IMR-90 (cell line): ENCODE measurements around the gene DUS1L. TPM values are rescaled to one million over a fixed set of nuclear protein-coding genes. Genes with fewer than 3 reads are reported as not detected.

Experiments used
- ATAC-seq: fragments of 200-7000 bp; cut with Tn5 transposase; 2 replicates; pipeline ENCODE4 v1.9.1; 2020; ENCODE audit warnings: low read depth, mild to moderate bottlenecking, moderate library complexity
- Bru-seq: library from RNA; stranded (reverse); fragments of 400-500 nt; gene quantifications from one replicate; lab custom pipeline; 2021; lab: Mats Ljungman, UMichigan
- BruChase-seq, 2 experiments: library from RNA; stranded (reverse); fragments of 400-500 nt; gene quantifications; one replicate each; lab custom pipeline; 2021; lab: Mats Ljungman, UMichigan
- BruUV-seq: library from RNA; stranded (reverse); fragments of 400-500 nt; replicated peaks from 2 replicates; lab custom pipeline; 2021; lab: Mats Ljungman, UMichigan
- CTCF ChIA-PET: fragments of 300-600 bp; formaldehyde crosslinking; extraction: SDS; loops from one replicate; lab custom pipeline; 2021; ENCODE audit warnings: antibody characterized with exemption; lab: Yijun Ruan, JAX
- POLR2A ChIA-PET: fragments of 300-600 bp; sonication (Branson Sonifier 250); formaldehyde crosslinking; loops from one replicate; lab custom pipeline; 2022; ENCODE audit warnings: antibody characterized with exemption; ENCODE audit not compliant: unreplicated experiment; lab: Charles Lee
- DNase-seq: peaks from one replicate; pipeline ENCODE4 v3.0.0; 2013
- H2AFZ ChIP-seq: replicated peaks from 2 replicates; pipeline ENCODE3; 2013; ENCODE audit warnings: low read length, mild to moderate bottlenecking; ENCODE audit not compliant: poor library complexity
- H2AK5ac ChIP-seq: 2 replicates; pipeline ENCODE4 v1.6.1; 2013; ENCODE audit warnings: low read depth, low read length, inconsistent platforms
- H2AK9ac ChIP-seq: replicated peaks from 2 replicates; pipeline ENCODE3; 2013; ENCODE audit warnings: mild to moderate bottlenecking, low read depth, low read length, moderate library complexity; ENCODE audit not compliant: poor library complexity
- H2BK120ac ChIP-seq: 2 replicates; pipeline ENCODE4 v1.6.1; 2013; ENCODE audit warnings: low read depth, low read length, inconsistent platforms
- H2BK15ac ChIP-seq: 3 replicates; pipeline ENCODE4 v1.6.1; 2013; ENCODE audit warnings: low read depth, low read length, inconsistent platforms
- H2BK20ac ChIP-seq: 2 replicates; pipeline ENCODE4 v1.6.1; 2013; ENCODE audit warnings: low read depth, mild to moderate bottlenecking, inconsistent platforms, low read length, moderate library complexity
- H2BK5ac ChIP-seq: 2 replicates; pipeline ENCODE4 v1.6.1; 2013; ENCODE audit warnings: mild to moderate bottlenecking, low read depth, low read length, inconsistent platforms; ENCODE audit not compliant: poor library complexity, severe bottlenecking
- H3K14ac ChIP-seq: replicated peaks from 2 replicates; pipeline ENCODE4 v1.6.1; 2013; ENCODE audit warnings: low read depth, low read length, inconsistent platforms
- H3K18ac ChIP-seq: 2 replicates; pipeline ENCODE4 v1.6.1; 2013; ENCODE audit warnings: low read depth, low read length, control low read depth
- H3K23ac ChIP-seq: 2 replicates; pipeline ENCODE4 v1.6.1; 2013; ENCODE audit warnings: low read depth, low read length, inconsistent platforms
- H3K27ac ChIP-seq: 2 replicates; pipeline ENCODE4 v1.5.1; 2013; ENCODE audit warnings: mild to moderate bottlenecking, control low read depth, low read length; ENCODE audit not compliant: insufficient read depth
- H3K27me3 ChIP-seq: 2 replicates; pipeline ENCODE4 v1.6.1; 2013; ENCODE audit warnings: low read length; ENCODE audit not compliant: control insufficient read depth, insufficient read depth
- H3K36me3 ChIP-seq: 2 replicates; pipeline ENCODE4 v1.6.1; 2013; ENCODE audit warnings: low read length, mixed read lengths; ENCODE audit not compliant: control insufficient read depth, insufficient read depth
- H3K4ac ChIP-seq: 2 replicates; pipeline ENCODE4 v1.6.1; 2013; ENCODE audit warnings: low read depth, low read length, inconsistent platforms
- H3K4me1 ChIP-seq: 2 replicates; pipeline ENCODE4 v1.6.1; 2013; ENCODE audit warnings: low read length, mixed read lengths; ENCODE audit not compliant: control insufficient read depth, insufficient read depth
- H3K4me2 ChIP-seq: 2 replicates; pipeline ENCODE4 v1.6.1; 2013; ENCODE audit warnings: low read depth, mild to moderate bottlenecking, control low read depth, low read length, moderate library complexity
- H3K4me3 ChIP-seq: 2 replicates; pipeline ENCODE4 v1.5.1; 2013; ENCODE audit warnings: low read depth, mild to moderate bottlenecking, control low read depth, low read length, moderate library complexity; ENCODE audit not compliant: insufficient read depth
- H3K56ac ChIP-seq: 2 replicates; pipeline ENCODE4 v1.6.1; 2013; ENCODE audit warnings: low read length, inconsistent platforms; ENCODE audit not compliant: insufficient read depth; ENCODE audit errors: extremely low read depth
- H3K79me1 ChIP-seq, 2 experiments: 2 replicates each; pipeline ENCODE4 v1.6.1; 2013; ENCODE audit warnings: low read length in 2 of 2, inconsistent platforms in 1 of 2, low read depth in 1 of 2
- H3K9ac ChIP-seq: 2 replicates; pipeline ENCODE4 v1.6.1; 2013; ENCODE audit warnings: low read depth, low read length, control low read depth
- H3K9me1 ChIP-seq: 2 replicates; pipeline ENCODE4 v1.6.1; 2013; ENCODE audit warnings: low read length, inconsistent platforms; ENCODE audit not compliant: insufficient read depth
- H3K9me3 ChIP-seq: 2 replicates; pipeline ENCODE4 v1.6.1; 2013; ENCODE audit warnings: low read length; ENCODE audit not compliant: control insufficient read depth, insufficient read depth
- H4K20me1 ChIP-seq: 2 replicates; pipeline ENCODE4 v1.6.1; 2013; ENCODE audit warnings: low read length, inconsistent platforms; ENCODE audit not compliant: insufficient read depth
- H4K5ac ChIP-seq: 2 replicates; pipeline ENCODE4 v1.6.1; 2013; ENCODE audit warnings: mild to moderate bottlenecking, low read depth, low read length, control low read depth
- H4K8ac ChIP-seq, 2 experiments: 2 replicates each; pipeline ENCODE4 v1.6.1; 2013; ENCODE audit warnings: low read depth in 2 of 2, low read length in 2 of 2, control low read depth in 1 of 2, inconsistent platforms in 1 of 2
- H4K91ac ChIP-seq: 2 replicates; pipeline ENCODE4 v1.6.1; 2013; ENCODE audit warnings: low read depth, low read length, inconsistent platforms; ENCODE audit not compliant: insufficient read depth
- MAZ ChIP-seq: IDR thresholded peaks from 2 replicates; pipeline ENCODE4 v1.6.1; 2012; ENCODE audit warnings: low read depth, mild to moderate bottlenecking, low read length, improper control_type of control experiment, moderate library complexity, borderline replicate concordance
- MXI1 ChIP-seq: IDR thresholded peaks from 2 replicates; pipeline ENCODE4 v1.6.1; 2012; ENCODE audit warnings: low read depth, mild to moderate bottlenecking, low read length, moderate library complexity, borderline replicate concordance
- WGBS, 2 experiments: methylation state at CpG; one replicate each; pipeline versions ENCODE4 v1.1.5 to v1.1.7; 2013; ENCODE audit warnings: missing lambda C conversion rate in 2 of 2; ENCODE audit not compliant: insufficient read length in 1 of 2; ENCODE audit errors: extremely low coverage in 2 of 2; 5-methylcytosine and 5-hydroxymethylcytosine counted together
- dilution Hi-C: fragments of 300-500 bp; cut with HindIII; formaldehyde crosslinking; loops from one replicate; pipeline ENCODE4 v1.14.3; 2018; ENCODE audit warnings: low sequenced_read_pairs; ENCODE audit not compliant: unreplicated experiment
- in situ Hi-C: fragments of 300-500 bp; cut with MboI; formaldehyde crosslinking; loops from 3 replicates; pipeline ENCODE4 v1.14.3; 2019; ENCODE audit warnings: low sequenced_read_pairs, inconsistent platforms, mixed read lengths
- intact Hi-C: fragments of 100-400 bp; cut with micrococcal nuclease; formaldehyde crosslinking; loops from 2 replicates; pipeline ENCODE4 v1.10.0; 2022
- long read RNA-seq: library from polyadenylated mRNA; unstranded; transcript quantifications from one replicate; pipeline ENCODE4 v2.0.0, GENCODE V29; 2021; ENCODE audit not compliant: unreplicated experiment
- polyA plus RNA-seq, 3 experiments: library from polyadenylated mRNA; depleted of rRNA; stranded (reverse); fragments of >200 nt; gene quantifications; 2 replicates each; pipeline ENCODE4 v1.2.3, GENCODE V29; 2012; ENCODE audit warnings: low replicate concordance in 1 of 3
- total RNA-seq: library from RNA; depleted of rRNA; stranded (reverse); fragments of >200 nt; gene quantifications from 2 replicates; pipeline ENCODE4 v1.2.3, GENCODE V29; 2012; rRNA removed

Gene DUS1L
- 26.9 and 29.0 TPM in 2 replicates for total RNA-seq
- 76.9 and 95.3 TPM in 2 replicates for polyA plus RNA-seq (2012; rRNA removed)
- 60.1 and 65.0 TPM in 2 replicates for polyA plus RNA-seq (2012; cell fraction: cytosol; rRNA removed)
- 435 and 1,044 TPM in 2 replicates for polyA plus RNA-seq (2012; cell fraction: nucleus; rRNA removed; ENCODE audit: low replicate concordance)
- Bru-seq, nascent RNA: percentile 56 among the genes with signal in this experiment
- BruChase-seq, experiment 1, labeled RNA remaining after a 6-hour chase: percentile 64 among the genes with signal in this experiment
- percentile 65 among the genes with signal in this experiment for BruChase-seq, experiment 2, labeled RNA remaining after a 2-hour chase
- long read RNA-seq, partial matches to known transcripts: 14 of 156 reads
- long read RNA-seq, other reads (novel, unspliced or antisense): 139 of 156 reads

GRCh38 chr17:82065638-82066303, at the start of gene DUS1L:
Gene DUS1L (minus strand): TSS chr17:82065804. CDS start chr17:82065059, 745 bp downstream.
- dilution Hi-C loops: no loop called here

More at GRCh38 chr17:82065638-82066303, at the start of gene DUS1L:
- intact Hi-C loops: no loop called here
- no TSS peak for BruUV-seq
- Histone ChIP-seq H3K23ac (peak within 1 kb of the TSS; percentile 77; the same call in 1 of the 2 replicates), H3K4me2 (peak within 1 kb of the TSS; percentile 92), H2BK20ac (no peak within 1 kb of the TSS), H3K18ac (peak within 1 kb of the TSS; percentile 25; the same call in 1 of the 2 replicates), H4K91ac (peak within 1 kb of the TSS; percentile 81), H3K14ac (peak within 1 kb of the TSS; percentile 94), H3K4ac (peak within 1 kb of the TSS; percentile 97), H3K4me1 (peaks cover 10% of the 10 kb centered on the region), H2BK120ac (peak within 1 kb of the TSS; percentile 66; the same call in 1 of the 2 replicates), H4K20me1 (peaks cover 3% of the 10 kb centered on the region; the same call in 1 of the 2 replicates), H3K9me3 (no peaks in the 10 kb centered on the region), H2AK5ac (peak within 1 kb of the TSS; percentile 48), H4K5ac (peak within 1 kb of the TSS; percentile 100), H3K27ac (peak within 1 kb of the TSS; percentile 74), H2AK9ac (peak within 1 kb of the TSS; percentile 99), H3K9me1 (no peaks in the 10 kb centered on the region; the same call in 1 of the 2 replicates), H3K9ac (peak within 1 kb of the TSS; percentile 76), H2BK15ac (no peak within 1 kb of the TSS; the same call in 2 of the 3 replicates), H3K4me3 (peak within 1 kb of the TSS; percentile 57), H2AFZ (peak within 1 kb of the TSS; percentile 100), H3K27me3 (no peaks in the 10 kb centered on the region), H4K8ac (peak within 1 kb of the TSS; percentile 100), H3K79me1 (peaks cover 5 to 36% of the 10 kb centered on the region in 2 experiments; a peak in 3 of 4 replicates), H3K36me3 (peaks cover 28% of the 10 kb centered on the region), H2BK5ac (peak within 1 kb of the TSS; percentile 82), H3K56ac (no peak within 1 kb of the TSS)
- ATAC-seq (peak; percentile 95), DNase-seq (peak; percentile 37)
- in situ Hi-C loops: no loop called here
- POLR2A ChIA-PET: no interaction called here
- TF ChIP-seq MXI1 (no peak), MAZ (peak; percentile 76; the same call in 1 of the 2 replicates)
- CTCF ChIA-PET: interaction anchor here (1.1 kb wide), 1 partner anchor 28 kb away, joined by 3 read pairs; no protein-coding TSS in a partner anchor
- WGBS, 2 experiments: 5% methylated on average over 37 of the region's 88 CpGs; no CpG with 5 or more reads in 1 of the 2 experiments
